ENCODE results near the gene RPH3AL. TPM values are rescaled to one million over a fixed set of nuclear protein-coding genes. Genes with fewer than 3 reads are reported as not detected.

The RPH3AL gene
- total RNA-seq, 4 donors from 2014 or later = 9.9 to 44.7 (median 21.5) TPM

- H3K36me3 ChIP-seq = no peaks in the 10 kb centered on the region
- no peaks in the 10 kb centered on the region for H3K4me1 ChIP-seq
- no peak for TF ChIP-seq POLR2A (IDR thresholded peaks at IDR 0.05)
- TF ChIP-seq CTCF (IDR thresholded peaks at IDR 0.05) = no peak
- DNase-seq = peak in 1 of 2 donors; percentile 12
- H3K9me3 ChIP-seq = no peaks in the 10 kb centered on the region
- intact Hi-C loops (cut with DNase I; ENCODE audit: low total_unique reads) = no loop called here
- H3K4me3 ChIP-seq = no peak overlapping the region
- H3K27me3 ChIP-seq = no peaks in the 10 kb centered on the region
- H3K27ac ChIP-seq = no peak overlapping the region
Measured at GRCh38 chr17:231191-231965, 121.2 kb downstream of the RPH3AL start.

DNA sequence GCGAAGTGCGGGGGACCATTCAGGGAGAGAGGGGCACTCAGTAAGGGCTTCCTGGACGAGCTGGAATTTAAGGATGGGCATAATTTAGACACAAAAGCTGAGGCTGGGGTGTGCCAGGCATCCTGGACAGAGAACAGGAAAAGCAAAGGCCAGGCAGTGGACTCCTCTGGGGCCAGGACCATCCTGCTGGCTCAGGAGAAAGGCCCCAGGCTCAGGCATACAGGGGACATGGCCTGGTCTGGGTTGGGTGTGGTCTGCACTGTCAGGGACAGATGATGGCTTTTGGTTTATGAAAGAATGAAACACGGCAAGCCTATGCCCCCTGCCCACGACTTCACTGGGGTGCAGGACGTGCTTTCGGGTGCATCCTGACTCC lies 122.2 kb downstream of the RPH3AL start:
- no peak overlapping the region for H3K27ac ChIP-seq
- TF ChIP-seq POLR2A (IDR thresholded peaks at IDR 0.05) (no peak), CTCF (IDR thresholded peaks at IDR 0.05) (no peak)
- DNase-seq = no peak
- H3K27me3 ChIP-seq = no peaks in the 10 kb centered on the region
- no peaks in the 10 kb centered on the region for H3K9me3 ChIP-seq
- intact Hi-C loops (cut with DNase I; ENCODE audit: low total_unique reads) = no loop called here
- no peaks in the 10 kb centered on the region for H3K36me3 ChIP-seq
- H3K4me3 ChIP-seq = no peak overlapping the region
- H3K4me1 ChIP-seq = no peaks in the 10 kb centered on the region

- H3K9me3 ChIP-seq = no peaks in the 10 kb centered on the region
- TF ChIP-seq CTCF (IDR thresholded peaks at IDR 0.05) (no peak), POLR2A (IDR thresholded peaks at IDR 0.05) (no peak)
- H3K4me1 ChIP-seq = no peaks in the 10 kb centered on the region
- H3K27me3 ChIP-seq = no peaks in the 10 kb centered on the region
- DNase-seq = no peak
- no peaks in the 10 kb centered on the region for H3K36me3 ChIP-seq
- H3K4me3 ChIP-seq = no peak overlapping the region
- peak overlapping the region in 1 of 2 donors; percentile 37 for H3K27ac ChIP-seq
- intact Hi-C loops (cut with DNase I; ENCODE audit: low total_unique reads) = no loop called here
Measured at GRCh38 chr17:229709-230394, 122.8 kb downstream of the RPH3AL start.

DNA sequence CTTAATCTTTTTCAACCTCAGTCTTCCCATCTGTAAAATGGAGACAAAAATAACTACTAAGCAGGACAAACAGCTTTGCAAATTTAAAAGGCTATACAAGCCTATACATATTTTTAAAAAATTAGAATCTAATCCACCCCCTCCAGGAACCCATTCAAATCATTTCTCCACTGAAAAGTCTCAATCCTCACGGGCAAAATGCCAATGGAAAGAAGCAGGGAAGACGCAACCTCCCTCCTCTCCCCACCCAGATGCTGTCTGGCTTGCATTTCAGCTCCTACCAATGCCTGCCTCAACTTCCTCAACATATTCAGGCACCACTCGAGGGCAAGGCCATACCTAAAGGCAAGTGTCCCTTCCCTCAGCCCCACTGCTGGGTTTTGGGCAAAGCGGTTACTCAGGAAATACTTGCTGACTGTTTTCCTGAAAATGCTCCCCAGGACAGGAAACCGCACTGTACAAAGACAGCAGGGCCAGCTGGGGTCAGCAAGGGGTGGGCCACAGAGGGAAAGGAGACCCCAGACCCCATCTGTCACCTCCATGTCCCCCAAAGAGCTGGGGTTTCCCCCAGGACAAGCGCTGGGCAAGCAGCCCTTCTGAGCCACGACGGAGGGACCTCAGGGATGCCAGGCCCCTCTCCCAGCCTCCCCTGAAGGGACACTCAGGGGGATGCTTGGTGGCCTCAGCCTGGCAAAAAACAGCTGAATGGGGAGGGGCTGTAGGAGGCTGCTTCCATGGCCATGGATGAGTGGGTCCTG lies 123.5 kb downstream of the RPH3AL start:
- TF ChIP-seq CTCF (IDR thresholded peaks at IDR 0.05) (no peak), POLR2A (IDR thresholded peaks at IDR 0.05) (no peak)
- no peaks in the 10 kb centered on the region for H3K4me1 ChIP-seq
- no peaks in the 10 kb centered on the region for H3K9me3 ChIP-seq
- intact Hi-C loops (cut with DNase I; ENCODE audit: low total_unique reads) = no loop called here
- peak overlapping the region in 1 of 2 donors; percentile 37 for H3K27ac ChIP-seq
- DNase-seq = no peak
- no peaks in the 10 kb centered on the region for H3K36me3 ChIP-seq
- H3K27me3 ChIP-seq = no peaks in the 10 kb centered on the region
- H3K4me3 ChIP-seq = no peak overlapping the region
